GM18499 (cell line): ENCODE measurements around the gene CTSL.

Source experiments
- ATAC-seq: cut with Tn5 transposase; IDR thresholded peaks from one replicate; pipeline ENCODE4 v1.9.1; 2021; ENCODE audit warnings: moderate number of reproducible peaks; ENCODE audit not compliant: insufficient read depth, unreplicated experiment

CTSL gene

GRCh38 chr9:87725900-87726709 is at the start of gene CTSL:
Gene CTSL (plus strand): TSS chr9:87726119. CDS start chr9:87727604, 1,485 bp downstream.
- ATAC-seq, result no peak

GRCh38 chr9:87676976-87677775 is 48.7 kb upstream of the CTSL start:
- ATAC-seq, result no peak

- no peak for ATAC-seq
These were observed 47.9 kb upstream of the CTSL start for GRCh38 chr9:87677776-87678587.

GRCh38 chr9:87678650-87679355 is 47.1 kb upstream of the CTSL start:
- ATAC-seq, result no peak

- ATAC-seq, result no peak
These were observed 44.5 kb upstream of the CTSL start for GRCh38 chr9:87681271-87682061.

- no peak for ATAC-seq
These were observed 43.8 kb upstream of the CTSL start for GRCh38 chr9:87682085-87682484.

GRCh38 chr9:87682618-87683017 is 43.3 kb upstream of the CTSL start:
- no peak for ATAC-seq

- ATAC-seq, result no peak
These were observed 41.9 kb upstream of the CTSL start for GRCh38 chr9:87683751-87684626.

GRCh38 chr9:87684627-87685219 is 41.2 kb upstream of the CTSL start:
- no peak for ATAC-seq

- ATAC-seq, result no peak
These were observed 40.5 kb upstream of the CTSL start for GRCh38 chr9:87685441-87685840.

GRCh38 chr9:87685871-87686519 is 39.9 kb upstream of the CTSL start:
- no peak for ATAC-seq

GRCh38 chr9:87686520-87687090 is 39.3 kb upstream of the CTSL start:
- no peak for ATAC-seq

GRCh38 chr9:87687207-87687606 is 38.7 kb upstream of the CTSL start:
- no peak for ATAC-seq

GRCh38 chr9:87694236-87694755 is 31.6 kb upstream of the CTSL start:
- ATAC-seq, result no peak

GRCh38 chr9:87695523-87695922 is 30.4 kb upstream of the CTSL start:
- ATAC-seq, result no peak

- ATAC-seq, result no peak
These were observed 29.3 kb upstream of the CTSL start for GRCh38 chr9:87696641-87697040.
